KG1 (cell line): ENCODE data around the gene NRL.

Experiments
- DNase-seq: peaks from one replicate; lab custom pipeline; 2025; lab: John Stamatoyannopoulos, UW

The NRL gene

GRCh38 chr14:24098927-24099813 lies 15.6 kb downstream of the NRL start:
- no peak for DNase-seq

- DNase-seq = no peak
Measured at GRCh38 chr14:24098229-24098926, 16.4 kb downstream of the NRL start.

GRCh38 chr14:24096545-24097181 lies 18.1 kb downstream of the NRL start:
- no peak for DNase-seq

GRCh38 chr14:24095271-24096068 lies 19.3 kb downstream of the NRL start:
- DNase-seq = peak; percentile 36

GRCh38 chr14:24094841-24095270 lies 19.9 kb downstream of the NRL start:
- DNase-seq = no peak

- peak; percentile 87 for DNase-seq
Measured at GRCh38 chr14:24093901-24094840, 20.6 kb downstream of the NRL start, which contains the start of gene PCK2. Gene PCK2 (plus strand): TSS chr14:24094311. CDS start chr14:24094406, 95 bp downstream.

GRCh38 chr14:24093207-24093900 lies 21.4 kb downstream of the NRL start:
- no peak for DNase-seq

GRCh38 chr14:24092505-24093206 lies 22.1 kb downstream of the NRL start:
- no peak for DNase-seq

- no peak for DNase-seq
Measured at GRCh38 chr14:24092110-24092504, 22.6 kb downstream of the NRL start.

GRCh38 chr14:24089890-24090289 lies 24.9 kb downstream of the NRL start:
- no peak for DNase-seq

- DNase-seq = no peak
Measured at GRCh38 chr14:24088095-24088494, 26.7 kb downstream of the NRL start.

- DNase-seq = no peak
Measured at GRCh38 chr14:24087004-24087403, 27.7 kb downstream of the NRL start.

GRCh38 chr14:24086193-24086955 lies 28.4 kb downstream of the NRL start:
- no peak for DNase-seq

- DNase-seq = no peak
Measured at GRCh38 chr14:24085215-24085614, 29.5 kb downstream of the NRL start.

GRCh38 chr14:24084440-24084839 lies 30.3 kb downstream of the NRL start:
- no peak for DNase-seq

GRCh38 chr14:24083462-24083861 lies 31.3 kb downstream of the NRL start:
- DNase-seq = no peak

GRCh38 chr14:24082411-24083080 lies 32.2 kb downstream of the NRL start:
- no peak for DNase-seq

- DNase-seq = no peak
Measured at GRCh38 chr14:24081739-24082211, 33.0 kb downstream of the NRL start.
